GM18499 (cell line): ENCODE results near the gene DYNLT2.

Experiments
- ATAC-seq: cut with Tn5 transposase; IDR thresholded peaks from one replicate; pipeline ENCODE4 v1.9.1; 2021; ENCODE audit warnings: moderate number of reproducible peaks; ENCODE audit not compliant: insufficient read depth, unreplicated experiment

DYNLT2 gene

GRCh38 chr6:169738976-169739529 is 12.3 kb downstream of the DYNLT2 start:
- ATAC-seq: no peak

GRCh38 chr6:169738204-169738975 is 13.0 kb downstream of the DYNLT2 start:
- no peak for ATAC-seq

GRCh38 chr6:169729961-169730360 is 21.4 kb downstream of the DYNLT2 start:
- no peak for ATAC-seq

GRCh38 chr6:169726963-169727362 is 24.4 kb downstream of the DYNLT2 start:
- ATAC-seq: no peak

- no peak for ATAC-seq
Measured at GRCh38 chr6:169726049-169726400, 25.3 kb downstream of the DYNLT2 start.

- ATAC-seq: no peak
Measured at GRCh38 chr6:169725125-169726048, 26.0 kb downstream of the DYNLT2 start.

- no peak for ATAC-seq
Measured at GRCh38 chr6:169724494-169725124, 26.8 kb downstream of the DYNLT2 start, which contains the start of gene PHF10. PHF10 (minus strand) TSS chr6:169724500; CDS start chr6:169723931, 569 bp downstream.

- ATAC-seq: no peak
Measured at GRCh38 chr6:169723991-169724493, 27.3 kb downstream of the DYNLT2 start.

- no peak for ATAC-seq
Measured at GRCh38 chr6:169723200-169723909, 28.0 kb downstream of the DYNLT2 start.

- no peak for ATAC-seq
Measured at GRCh38 chr6:169722362-169723199, 28.8 kb downstream of the DYNLT2 start.

- ATAC-seq: no peak
Measured at GRCh38 chr6:169720207-169720855, 31.0 kb downstream of the DYNLT2 start.

- ATAC-seq: no peak
Measured at GRCh38 chr6:169719117-169719516, 32.3 kb downstream of the DYNLT2 start.

- ATAC-seq: no peak
Measured at GRCh38 chr6:169714595-169714994, 36.8 kb downstream of the DYNLT2 start.

GRCh38 chr6:169714178-169714577 is 37.2 kb downstream of the DYNLT2 start:
- ATAC-seq: no peak

- no peak for ATAC-seq
Measured at GRCh38 chr6:169710009-169710408, 41.4 kb downstream of the DYNLT2 start.

GRCh38 chr6:169709293-169709692 is 42.1 kb downstream of the DYNLT2 start:
- no peak for ATAC-seq

- ATAC-seq: no peak
Measured at GRCh38 chr6:169707772-169708171, 43.6 kb downstream of the DYNLT2 start.

- no peak for ATAC-seq
Measured at GRCh38 chr6:169702840-169703246, 48.5 kb downstream of the DYNLT2 start.
